ENCODE results near the gene PJA2. TPM values are rescaled to one million over a fixed set of nuclear protein-coding genes. Genes with fewer than 3 reads are reported as not detected.

Gene PJA2
- total and polyA plus RNA-seq, 2 donors (not counting 3 experiments of a cell fraction or from before 2014, with no cell fraction given), result 24.4 to 64.9 TPM

DNA sequence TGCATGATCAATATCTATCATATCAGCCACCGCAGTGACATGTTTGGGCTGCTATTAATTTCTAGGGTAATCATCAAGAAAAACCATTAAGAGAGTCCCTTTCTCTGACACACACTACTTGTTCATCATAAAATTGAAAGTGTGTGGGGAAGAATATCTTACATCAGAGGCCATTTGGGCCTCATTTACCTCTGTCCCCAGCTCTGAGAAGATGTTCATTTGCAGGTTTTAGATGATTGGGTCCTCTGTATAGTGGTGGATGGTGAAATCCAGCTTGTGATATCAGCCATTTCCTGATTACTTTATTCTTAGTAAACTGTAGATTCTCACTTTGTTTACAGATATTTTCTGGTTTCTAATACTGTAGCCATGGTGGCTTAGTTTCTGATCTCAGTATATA, 29.8 kb upstream of the PJA2 start:
- H3K27ac ChIP-seq (ENCODE audit: insufficient read depth, low read depth, low read length), result no peak overlapping the region
- H2AFZ ChIP-seq (ENCODE audit: low read depth, low read length), result no peak overlapping the region
- H3K4me3 ChIP-seq (replicated peaks in 1 of 3; ENCODE audit: insufficient read depth in 1 of 3, low read depth in 1 of 3, low read length in 3 of 3), result no peak overlapping the region
- no peak overlapping the region for H3K4me2 ChIP-seq (ENCODE audit: insufficient read depth, low read length)
- no peak overlapping the region for H3K9ac ChIP-seq (replicated peaks; ENCODE audit: extremely low read depth, insufficient read depth, low read length)
- H3K79me2 ChIP-seq (ENCODE audit: control insufficient read depth, insufficient read depth, low read length), result no peaks in the 10 kb centered on the region
- intact Hi-C loops (cut with micrococcal nuclease), result loop anchor here (2.0 kb wide), 1 partner anchor 759 kb away; no protein-coding TSS in a partner anchor
- no peak for TF ChIP-seq FOS (IDR thresholded peaks at IDR 0.05; ENCODE audit: borderline replicate concordance, insufficient read depth, low read length)
- no peak for TF ChIP-seq POLR2AphosphoS5 (IDR thresholded peaks at IDR 0.05; ENCODE audit: insufficient read depth, low read depth, low read length)
- TF ChIP-seq POLR2A (IDR thresholded peaks at IDR 0.05; ENCODE audit: low read depth, low read length), result no peak
- TF ChIP-seq EZH2 (IDR thresholded peaks at IDR 0.05; ENCODE audit: borderline replicate concordance, low read depth, low read length, severe bottlenecking), result no peak
- TF ChIP-seq MAX (IDR thresholded peaks at IDR 0.05; ENCODE audit: insufficient read depth, insufficient read length), result no peak
- TF ChIP-seq, protein P1, sequence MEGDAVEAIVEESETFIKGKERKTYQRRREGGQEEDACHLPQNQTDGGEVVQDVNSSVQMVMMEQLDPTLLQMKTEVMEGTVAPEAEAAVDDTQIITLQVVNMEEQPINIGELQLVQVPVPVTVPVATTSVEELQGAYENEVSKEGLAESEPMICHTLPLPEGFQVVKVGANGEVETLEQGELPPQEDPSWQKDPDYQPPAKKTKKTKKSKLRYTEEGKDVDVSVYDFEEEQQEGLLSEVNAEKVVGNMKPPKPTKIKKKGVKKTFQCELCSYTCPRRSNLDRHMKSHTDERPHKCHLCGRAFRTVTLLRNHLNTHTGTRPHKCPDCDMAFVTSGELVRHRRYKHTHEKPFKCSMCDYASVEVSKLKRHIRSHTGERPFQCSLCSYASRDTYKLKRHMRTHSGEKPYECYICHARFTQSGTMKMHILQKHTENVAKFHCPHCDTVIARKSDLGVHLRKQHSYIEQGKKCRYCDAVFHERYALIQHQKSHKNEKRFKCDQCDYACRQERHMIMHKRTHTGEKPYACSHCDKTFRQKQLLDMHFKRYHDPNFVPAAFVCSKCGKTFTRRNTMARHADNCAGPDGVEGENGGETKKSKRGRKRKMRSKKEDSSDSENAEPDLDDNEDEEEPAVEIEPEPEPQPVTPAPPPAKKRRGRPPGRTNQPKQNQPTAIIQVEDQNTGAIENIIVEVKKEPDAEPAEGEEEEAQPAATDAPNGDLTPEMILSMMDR (IDR thresholded peaks at IDR 0.05; ENCODE audit: extremely low read depth in 1 of 2, insufficient read depth in 1 of 2, low read depth in 1 of 2, low read length in 2 of 2), result no peak
- TF ChIP-seq MYC (IDR thresholded peaks at IDR 0.05; ENCODE audit: low read depth, low read length), result no peak
- TF ChIP-seq JUN (IDR thresholded peaks at IDR 0.05; ENCODE audit: borderline replicate concordance, insufficient read depth, insufficient read length, low read depth), result no peak
- no peak for TF ChIP-seq GATA2 (IDR thresholded peaks at IDR 0.05; ENCODE audit: insufficient read depth, insufficient read length, low read depth, low read length)
- no peaks in the 10 kb centered on the region for H3K27me3 ChIP-seq (ENCODE audit: control insufficient read depth in 2 of 2, insufficient read depth in 2 of 2, low read length in 2 of 2)
- H3K36me3 ChIP-seq (ENCODE audit: control insufficient read depth in 2 of 2, extremely low read depth in 1 of 2, insufficient read depth in 2 of 2, low read length in 2 of 2), result no peaks in the 10 kb centered on the region
- dilution Hi-C loops (cut with MboI; ENCODE audit: extremely low pct_ligation_motif_present, low sequenced_read_pairs), result no loop called here
- no peaks in the 10 kb centered on the region for H4K20me1 ChIP-seq (replicated peaks; ENCODE audit: control insufficient read depth, extremely low read depth, insufficient read depth, low read length)
- ChIA-PET POLR2A (no interaction called here), CTCF (interaction anchor here (0.6 to 1.2 kb wide), 6 partner anchors 11 to 761 kb away, joined by 3 to 7 read pairs (median 3); no protein-coding TSS in a partner anchor)
- DNase-seq (ENCODE audit: low read depth, low spot score) (no peak), FAIRE-seq (no peak)
- H3K9me3 ChIP-seq (replicated peaks; ENCODE audit: control insufficient read depth, insufficient read depth, low read length), result no peaks in the 10 kb centered on the region
- no peaks in the 10 kb centered on the region for H3K9me1 ChIP-seq (replicated peaks; ENCODE audit: control insufficient read depth, extremely low read depth, insufficient read depth, low read length)
- no TSS peak for BruUV-seq (replicated peaks)
- no peaks in the 10 kb centered on the region for H3K4me1 ChIP-seq (ENCODE audit: control insufficient read depth, extremely low read depth, insufficient read depth, low read length)

Data from endothelial cell of umbilical vein (primary cell).